C4-2B (cell line): ENCODE measurements around the gene REXO1.

Experiments used
- ZFX ChIP-seq: fragments of 450-650 bp; IDR thresholded peaks from 2 replicates; pipeline ENCODE4 v1.6.1; 2017
- TF ChIP-seq, protein P1 (sequence below): fragments of 450-650 bp; conservative IDR thresholded peaks from 2 replicates; pipeline ENCODE4 v1.5.1; 2017; ENCODE audit warnings: mild to moderate bottlenecking

DNA sequence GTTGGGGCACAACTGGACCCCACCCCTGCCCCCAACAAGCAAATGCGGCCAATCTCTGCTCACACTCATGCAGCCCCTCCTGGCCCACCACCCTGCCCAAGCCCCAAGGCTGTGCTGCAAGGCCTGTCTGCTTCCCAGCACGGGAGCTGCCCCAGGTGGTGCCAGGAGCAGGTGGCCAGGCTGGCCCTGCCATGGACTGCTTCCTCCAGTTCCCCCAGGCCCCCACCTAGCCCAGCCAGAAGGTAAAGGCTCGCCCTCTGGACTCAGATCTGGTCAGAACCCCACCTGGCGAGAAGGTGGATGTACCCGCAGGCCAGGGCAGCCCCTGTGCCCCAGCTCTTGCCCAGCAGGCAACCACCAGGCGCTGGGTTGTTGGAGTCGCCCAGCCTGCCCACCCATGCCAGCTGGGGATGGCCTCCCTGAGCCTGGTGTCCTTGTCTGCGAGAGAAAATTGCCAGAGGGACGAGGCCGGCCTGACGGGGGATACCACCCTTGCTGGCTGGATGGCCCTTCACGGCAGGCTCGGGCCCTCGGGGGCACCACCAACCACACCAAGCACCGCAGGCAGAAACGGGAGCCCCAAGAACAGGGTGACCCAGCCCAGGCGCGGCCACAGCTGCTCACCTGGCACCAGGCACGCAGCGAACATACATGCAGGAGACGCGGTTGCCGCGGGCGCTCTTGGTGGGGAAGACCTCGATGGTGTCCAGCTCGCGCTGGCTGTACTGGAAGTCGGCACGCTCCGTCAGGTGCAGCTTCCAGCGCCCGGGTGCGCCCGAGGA is 32.5 kb upstream of the REXO1 start:
- TF ChIP-seq, protein P1, sequence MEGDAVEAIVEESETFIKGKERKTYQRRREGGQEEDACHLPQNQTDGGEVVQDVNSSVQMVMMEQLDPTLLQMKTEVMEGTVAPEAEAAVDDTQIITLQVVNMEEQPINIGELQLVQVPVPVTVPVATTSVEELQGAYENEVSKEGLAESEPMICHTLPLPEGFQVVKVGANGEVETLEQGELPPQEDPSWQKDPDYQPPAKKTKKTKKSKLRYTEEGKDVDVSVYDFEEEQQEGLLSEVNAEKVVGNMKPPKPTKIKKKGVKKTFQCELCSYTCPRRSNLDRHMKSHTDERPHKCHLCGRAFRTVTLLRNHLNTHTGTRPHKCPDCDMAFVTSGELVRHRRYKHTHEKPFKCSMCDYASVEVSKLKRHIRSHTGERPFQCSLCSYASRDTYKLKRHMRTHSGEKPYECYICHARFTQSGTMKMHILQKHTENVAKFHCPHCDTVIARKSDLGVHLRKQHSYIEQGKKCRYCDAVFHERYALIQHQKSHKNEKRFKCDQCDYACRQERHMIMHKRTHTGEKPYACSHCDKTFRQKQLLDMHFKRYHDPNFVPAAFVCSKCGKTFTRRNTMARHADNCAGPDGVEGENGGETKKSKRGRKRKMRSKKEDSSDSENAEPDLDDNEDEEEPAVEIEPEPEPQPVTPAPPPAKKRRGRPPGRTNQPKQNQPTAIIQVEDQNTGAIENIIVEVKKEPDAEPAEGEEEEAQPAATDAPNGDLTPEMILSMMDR: no peak
- TF ChIP-seq ZFX: no peak
